Suprapubic skin (tissue), 4 donors: Measurements from ENCODE around the gene TUBA4A. TPM values are rescaled to one million over a fixed set of nuclear protein-coding genes. Genes with fewer than 3 reads are reported as not detected.

Experiments
- DNase-seq, 2 donors: peaks; one replicate each; pipeline ENCODE4 v3.0.0-alpha.2; 2019; ENCODE audit warnings: low spot score in 2 of 2
- H3K27ac ChIP-seq: fragments of 200-600 bp; sonication (generic); one replicate; pipeline ENCODE4 v1.5.1; 2019
- H3K27me3 ChIP-seq: fragments of 200-600 bp; sonication (generic); one replicate; pipeline ENCODE4 v1.5.1; 2019
- H3K36me3 ChIP-seq: fragments of 200-600 bp; sonication (generic); one replicate; pipeline ENCODE4 v1.5.1; 2019
- H3K4me1 ChIP-seq: fragments of 200-600 bp; sonication (generic); one replicate; pipeline ENCODE4 v1.5.1; 2019
- H3K4me3 ChIP-seq: fragments of 200-600 bp; sonication (generic); one replicate; pipeline ENCODE4 v1.5.1; 2019; ENCODE audit warnings: mild to moderate bottlenecking
- H3K9me3 ChIP-seq: fragments of 200-600 bp; sonication (generic); one replicate; pipeline ENCODE4 v1.5.1; 2019
- CTCF ChIP-seq, 2 donors: fragments of 200-600 bp in 1 of 2; fragments of 450-650 bp in 1 of 2; sonication (generic) in 1 of 2; IDR thresholded peaks; one replicate each; pipeline ENCODE4 v1.5.1; 2016 to 2019; ENCODE audit warnings: antibody characterized with exemption in 2 of 2, mild to moderate bottlenecking in 1 of 2, moderate library complexity in 1 of 2
- EP300 ChIP-seq: sonication (generic); formaldehyde crosslinking; IDR thresholded peaks from one replicate; pipeline ENCODE4 v1.6.1; 2017; ENCODE audit warnings: antibody characterized with exemption
- POLR2A ChIP-seq, 2 donors: fragments of 450-650 bp; IDR thresholded peaks; one replicate each; pipeline ENCODE4 v1.6.1; 2017; ENCODE audit warnings: antibody characterized with exemption in 2 of 2, mild to moderate bottlenecking in 2 of 2, moderate library complexity in 2 of 2
- POLR2AphosphoS5 ChIP-seq, 3 donors: sonication (generic); formaldehyde crosslinking; IDR thresholded peaks; one replicate each; pipeline ENCODE4 v1.6.1; 2017; ENCODE audit warnings: antibody characterized with exemption in 3 of 3
- WGBS: methylation state at CpG from one replicate; pipeline ENCODE4 v1.1.5; 2018; 5-methylcytosine and 5-hydroxymethylcytosine counted together
- total RNA-seq, 4 donors: library from RNA; depleted of rRNA; stranded (reverse); fragments of >200 nt; gene quantifications; one replicate each; pipeline ENCODE4 v1.1.0, GENCODE V29; 2016

TUBA4A gene
- total RNA-seq, 4 donors from 2014 or later: 194 to 530 (median 394) TPM

GRCh38 chr2:219247678-219248642 lies 5.8 kb downstream of the TUBA4A start:
- peak overlapping the region; percentile 17 for H3K4me3 ChIP-seq
- no peaks in the 10 kb centered on the region for H3K9me3 ChIP-seq
- TF ChIP-seq POLR2AphosphoS5 (IDR thresholded peaks at IDR 0.05) (no peak), CTCF (IDR thresholded peaks at IDR 0.05) (no peak), EP300 (no peak), POLR2A (IDR thresholded peaks at IDR 0.05) (no peak)
- DNase-seq: no peak
- 89% methylated on average over 14 of the region's 17 CpGs for WGBS
- peaks cover 20% of the 10 kb centered on the region for H3K36me3 ChIP-seq
- H3K4me1 ChIP-seq: peaks cover 90% of the 10 kb centered on the region
- peak overlapping the region; percentile 86 for H3K27ac ChIP-seq
- no peaks in the 10 kb centered on the region for H3K27me3 ChIP-seq

DNA sequence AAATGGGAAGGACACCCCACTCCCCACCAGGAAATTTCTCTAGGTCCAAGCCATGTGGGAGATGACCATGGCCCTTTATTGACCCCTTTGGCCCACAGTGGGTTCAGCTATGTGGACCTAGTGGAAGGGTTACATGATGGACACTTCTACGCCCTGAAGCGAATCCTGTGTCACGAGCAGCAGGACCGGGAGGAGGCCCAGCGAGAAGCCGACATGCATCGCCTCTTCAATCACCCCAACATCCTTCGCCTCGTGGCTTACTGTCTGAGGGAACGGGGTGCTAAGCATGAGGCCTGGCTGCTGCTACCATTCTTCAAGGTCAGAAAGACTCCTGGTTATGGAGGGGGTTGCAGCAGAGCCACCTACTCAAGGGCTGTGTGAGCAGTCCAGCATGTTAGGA lies 7.2 kb downstream of the TUBA4A start:
- Histone ChIP-seq H3K4me3 (no peak overlapping the region), H3K27ac (peak overlapping the region; percentile 86), H3K36me3 (peaks cover 20% of the 10 kb centered on the region), H3K27me3 (no peaks in the 10 kb centered on the region), H3K4me1 (peaks cover 77% of the 10 kb centered on the region), H3K9me3 (no peaks in the 10 kb centered on the region)
- TF ChIP-seq CTCF (IDR thresholded peaks at IDR 0.05): no peak
- TF ChIP-seq POLR2A (IDR thresholded peaks at IDR 0.05): no peak
- TF ChIP-seq EP300: no peak
- no peak for TF ChIP-seq POLR2AphosphoS5 (IDR thresholded peaks at IDR 0.05)
- WGBS: 90% methylated on average over 10 of the region's 10 CpGs
- DNase-seq: no peak

DNA sequence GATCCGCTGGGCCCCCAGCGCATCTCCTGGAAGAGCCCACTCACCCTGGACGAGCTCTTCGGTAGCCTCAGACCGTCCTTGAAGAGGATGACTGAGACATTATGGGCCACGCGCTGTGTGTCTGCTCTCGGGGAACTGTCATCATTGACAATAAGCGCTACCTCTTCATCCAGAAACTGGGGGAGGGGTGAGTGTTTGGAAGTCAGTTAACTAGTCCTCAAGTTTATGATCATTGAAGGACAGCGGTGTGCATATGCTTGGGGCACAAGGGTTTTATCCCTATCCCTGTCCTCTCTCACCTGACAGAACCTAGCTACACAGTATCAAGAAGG lies 7.9 kb downstream of the TUBA4A start:
- Histone ChIP-seq H3K36me3 (peaks cover 18% of the 10 kb centered on the region), H3K27ac (peak overlapping the region; percentile 84), H3K4me1 (peaks cover 70% of the 10 kb centered on the region), H3K27me3 (no peaks in the 10 kb centered on the region), H3K9me3 (no peaks in the 10 kb centered on the region), H3K4me3 (peak overlapping the region; percentile 81)
- TF ChIP-seq POLR2AphosphoS5 (IDR thresholded peaks at IDR 0.05) (no peak), EP300 (no peak), CTCF (IDR thresholded peaks at IDR 0.05) (no peak), POLR2A (IDR thresholded peaks at IDR 0.05) (no peak)
- 15% methylated on average over 9 of the region's 10 CpGs for WGBS
- DNase-seq: no peak

DNA sequence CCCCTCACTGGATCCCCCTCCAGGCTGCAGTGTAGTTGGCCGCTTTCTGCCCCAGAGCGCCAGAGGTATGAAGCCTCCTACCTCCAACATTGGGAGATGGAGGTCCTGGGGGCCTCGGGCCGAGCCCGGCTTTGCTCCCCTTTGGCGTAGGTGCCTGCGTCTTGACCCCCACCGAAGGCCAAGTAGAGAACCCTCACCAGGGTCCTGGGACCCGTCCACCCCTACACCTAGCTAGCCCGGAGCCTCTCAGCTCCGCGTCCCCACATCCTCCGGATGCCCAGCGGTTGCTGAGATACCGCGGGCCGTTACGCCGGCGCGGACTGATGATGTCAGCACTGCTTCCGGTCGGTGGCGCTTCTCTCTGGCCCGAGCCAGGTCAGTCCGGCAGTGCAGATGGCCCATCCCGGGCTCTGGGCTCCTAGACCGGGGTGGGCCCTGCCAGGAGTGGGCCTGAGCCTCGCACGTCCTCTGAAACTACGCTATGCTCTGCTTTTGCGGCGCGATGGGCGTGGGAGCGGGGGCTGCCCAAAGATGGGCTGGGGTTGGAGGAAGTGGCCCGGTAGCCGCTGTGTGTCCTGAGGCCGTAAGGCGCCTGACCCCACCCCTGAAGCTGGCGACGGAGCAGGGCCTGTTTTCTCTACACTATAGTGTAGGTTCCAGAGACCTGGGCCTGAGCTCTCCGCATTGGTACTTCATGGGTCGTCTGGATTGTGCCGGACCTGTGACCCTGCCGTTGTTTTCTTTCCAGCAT lies 8.4 kb downstream of the TUBA4A start, which contains the start of the genes GLB1L and STK16:
Gene GLB1L, minus strand, starts transcription at position 297 of the 751 bp plus-strand sequence. CDS start 1,871 bp downstream, outside the sequence.
Gene STK16, plus strand, starts transcription at position 332 of the 751 bp plus-strand sequence. CDS start 521 bp downstream, outside the sequence.
- Histone ChIP-seq H3K4me1 (peaks cover 65% of the 10 kb centered on the region), H3K36me3 (peaks cover 12% of the 10 kb centered on the region), H3K27me3 (no peaks in the 10 kb centered on the region), H3K27ac (peak within 1 kb of the TSS; percentile 84), H3K9me3 (no peaks in the 10 kb centered on the region), H3K4me3 (peak within 1 kb of the TSS; percentile 81)
- TF ChIP-seq POLR2AphosphoS5 (IDR thresholded peaks at IDR 0.05) (peak in 2 of 3 donors; percentile 88 to 91), EP300 (no peak), POLR2A (IDR thresholded peaks at IDR 0.05) (peak; percentile 13 to 55), CTCF (IDR thresholded peaks at IDR 0.05) (no peak)
- peak; percentile 95 to 97 for DNase-seq
- WGBS: 0% methylated on average over 14 of the region's 46 CpGs
